Ovary (tissue), 3 donors: ENCODE measurements around the gene ADGRL4.

Source experiments
- CTCF ChIP-seq, 3 donors: fragments of 450-650 bp in 2 of 3; fragments of 200-600 bp in 1 of 3; IDR thresholded peaks; one replicate each; pipeline versions ENCODE4 v1.5.1 to v1.8.0; 2016 to 2022; ENCODE audit warnings: antibody characterized with exemption in 3 of 3, mild to moderate bottlenecking in 1 of 3
- EP300 ChIP-seq: sonication (generic); formaldehyde crosslinking; IDR thresholded peaks from one replicate; pipeline ENCODE4 v1.6.1; 2017; ENCODE audit warnings: antibody characterized with exemption
- POLR2A ChIP-seq: fragments of 450-650 bp; IDR thresholded peaks from one replicate; pipeline ENCODE4 v1.6.1; 2017; ENCODE audit warnings: antibody characterized with exemption, mild to moderate bottlenecking, moderate library complexity
- donor health status: DM: no; HTN: no; CAD: no.

GRCh38 chr1:78916986-78917385, 89.5 kb downstream of the ADGRL4 start:
- TF ChIP-seq CTCF (IDR thresholded peaks at IDR 0.05) (no peak), POLR2A (no peak), EP300 (no peak)
